ENCODE results near the gene ZNF80.

GRCh38 chr3:114252954-114253353 lies 15.6 kb upstream of the ZNF80 start:
- TF ChIP-seq FOS (IDR thresholded peaks at IDR 0.05; ENCODE audit: borderline replicate concordance, insufficient read depth, low read length): no peak
- TF ChIP-seq CTCF (IDR thresholded peaks at IDR 0.05; ENCODE audit: extremely low read depth in 1 of 2, insufficient read depth in 1 of 2, low read depth in 1 of 2, low read length in 2 of 2): no peak
- no peak for TF ChIP-seq GATA2 (IDR thresholded peaks at IDR 0.05; ENCODE audit: insufficient read depth, insufficient read length, low read depth, low read length)
- no peak for TF ChIP-seq EZH2 (IDR thresholded peaks at IDR 0.05; ENCODE audit: borderline replicate concordance, low read depth, low read length, severe bottlenecking)
- no peak for TF ChIP-seq POLR2A (IDR thresholded peaks at IDR 0.05; ENCODE audit: low read depth, low read length)
- TF ChIP-seq MYC (IDR thresholded peaks at IDR 0.05; ENCODE audit: low read depth, low read length): no peak
- TF ChIP-seq POLR2AphosphoS5 (IDR thresholded peaks at IDR 0.05; ENCODE audit: insufficient read depth, low read depth, low read length): no peak
- TF ChIP-seq MAX (IDR thresholded peaks at IDR 0.05; ENCODE audit: insufficient read depth, insufficient read length): no peak

Data from endothelial cell of umbilical vein (primary cell).